GM21367 (cell line): ENCODE data around the gene KAT8.
A peak's percentile ranks its signal among the peaks of the same experiment; 100 is the strongest.

ENCODE experiments used
- ATAC-seq: cut with Tn5 transposase; IDR thresholded peaks from one replicate; pipeline ENCODE4 v1.9.1; 2021; ENCODE audit not compliant: unreplicated experiment

Gene KAT8

GRCh38 chr16:31106509-31107464 is 10.7 kb upstream of the KAT8 start:
- ATAC-seq = no peak

GRCh38 chr16:31107465-31107867 is 10.0 kb upstream of the KAT8 start:
- ATAC-seq = peak; percentile 40

- peak; percentile 66 for ATAC-seq
Observed at GRCh38 chr16:31108035-31108793, 9.2 kb upstream of the KAT8 start, which contains the start of gene BCKDK. BCKDK (plus strand) TSS chr16:31108386; CDS start chr16:31109224, 838 bp downstream.

GRCh38 chr16:31108794-31109558 is 8.5 kb upstream of the KAT8 start:
- ATAC-seq = no peak

DNA sequence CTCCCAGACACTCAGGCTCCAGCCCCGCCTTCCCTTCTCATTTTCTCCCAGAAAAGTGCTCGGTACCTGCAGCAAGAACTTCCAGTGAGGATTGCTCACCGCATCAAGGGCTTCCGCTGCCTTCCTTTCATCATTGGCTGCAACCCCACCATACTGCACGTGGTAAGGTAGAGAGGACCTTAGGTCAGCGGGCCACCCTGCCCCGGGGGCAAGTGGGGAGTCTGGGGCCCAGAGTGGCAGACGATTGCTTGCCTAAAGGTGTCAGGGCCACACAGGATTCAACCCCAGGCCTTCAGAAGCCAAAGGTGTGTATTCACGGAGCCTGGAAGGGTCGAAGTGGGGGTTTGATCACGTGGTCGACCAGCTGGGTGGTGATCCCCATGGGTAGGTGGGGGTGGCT is 7.8 kb upstream of the KAT8 start:
- no peak for ATAC-seq

DNA sequence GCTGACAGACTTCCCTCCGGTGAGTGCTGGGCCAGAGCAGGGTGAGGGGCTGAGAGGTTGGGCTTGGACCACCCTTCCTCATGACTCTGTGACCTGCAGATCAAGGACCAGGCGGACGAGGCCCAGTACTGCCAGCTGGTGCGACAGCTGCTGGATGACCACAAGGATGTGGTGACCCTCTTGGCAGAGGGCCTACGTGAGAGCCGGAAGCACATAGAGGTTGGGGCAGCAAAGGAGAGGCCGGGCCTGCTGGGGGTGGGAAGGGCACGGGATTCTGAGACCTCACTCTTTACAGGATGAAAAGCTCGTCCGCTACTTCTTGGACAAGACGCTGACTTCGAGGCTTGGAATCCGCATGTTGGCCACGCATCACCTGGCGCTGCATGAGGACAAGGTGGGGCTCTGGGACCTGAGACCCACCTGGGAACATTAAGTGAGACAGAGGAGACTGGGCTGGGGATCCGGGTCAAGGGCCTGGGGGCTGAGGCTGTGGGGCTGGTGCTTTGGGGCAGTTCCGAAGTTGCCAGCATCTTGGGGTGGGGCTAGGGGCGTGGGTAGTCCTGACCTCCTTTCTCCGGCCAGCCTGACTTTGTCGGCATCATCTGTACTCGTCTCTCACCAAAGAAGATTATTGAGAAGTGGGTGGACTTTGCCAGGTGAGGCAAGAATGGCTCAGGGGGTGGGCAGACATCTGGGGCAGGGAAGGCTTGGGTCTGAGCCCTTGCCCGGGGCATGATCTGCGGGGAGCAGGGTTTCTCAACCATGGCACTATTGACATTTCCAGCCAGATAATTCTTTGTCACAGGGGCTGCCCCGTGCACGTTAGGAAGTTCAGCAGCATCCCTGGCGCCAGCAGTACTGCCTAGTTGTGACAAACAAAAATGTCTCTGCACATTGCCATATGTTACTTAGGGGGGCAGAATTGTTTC is 7.1 kb upstream of the KAT8 start:
- no peak for ATAC-seq

GRCh38 chr16:31111881-31112466 is 5.5 kb upstream of the KAT8 start:
- no peak for ATAC-seq

GRCh38 chr16:31112711-31113110 is 4.8 kb upstream of the KAT8 start:
- no peak for ATAC-seq

GRCh38 chr16:31113121-31114120 is 4.0 kb upstream of the KAT8 start:
- ATAC-seq = no peak

- ATAC-seq = no peak
Observed at GRCh38 chr16:31114468-31114867, 3.0 kb upstream of the KAT8 start.

DNA sequence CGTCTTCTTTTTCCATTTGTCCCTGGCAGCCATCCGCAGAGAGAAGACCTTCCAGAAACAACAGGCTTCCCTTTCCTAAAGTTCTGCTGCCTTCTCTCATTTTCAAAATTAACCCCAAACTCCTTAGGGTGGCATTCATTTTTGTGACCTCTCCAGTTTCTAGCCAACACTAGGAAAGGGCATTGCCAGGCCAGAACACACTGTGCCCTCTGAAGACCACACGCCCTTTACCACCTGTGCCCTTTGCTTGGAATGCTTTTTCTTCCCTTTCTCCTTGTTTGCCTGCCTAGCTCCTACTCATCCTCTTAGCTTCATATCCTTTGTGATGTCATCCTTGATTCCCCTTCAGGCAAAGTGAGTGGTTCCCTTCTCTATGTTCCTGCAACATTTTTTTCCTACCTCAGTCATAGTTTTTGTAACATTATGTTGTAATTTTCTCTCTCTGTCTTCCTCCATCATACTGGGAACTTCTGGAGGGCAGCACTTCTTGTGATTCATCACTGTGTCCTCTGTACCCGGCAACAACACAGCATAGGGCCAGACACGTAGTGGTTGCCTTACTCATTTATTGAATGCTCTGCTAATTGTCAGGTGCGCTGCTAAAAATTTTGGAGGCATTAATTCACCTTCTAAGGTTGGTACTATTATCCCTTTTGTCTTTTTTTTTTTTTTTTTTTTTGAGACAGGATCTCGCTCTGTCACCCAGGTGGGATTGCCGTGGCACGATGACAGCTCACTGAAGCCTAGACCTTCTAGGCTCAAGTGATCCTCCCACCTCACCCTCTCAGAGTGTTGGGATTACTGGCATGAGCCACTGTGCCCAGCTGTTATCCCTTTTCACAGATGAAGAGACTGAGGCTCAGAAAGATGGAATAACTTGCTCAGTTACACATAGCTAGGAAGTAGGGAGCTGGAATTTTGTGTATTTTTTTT is 1.0 kb downstream of the KAT8 start:
- no peak for ATAC-seq

- ATAC-seq = no peak
Observed at GRCh38 chr16:31120129-31120528, 2.7 kb downstream of the KAT8 start.

DNA sequence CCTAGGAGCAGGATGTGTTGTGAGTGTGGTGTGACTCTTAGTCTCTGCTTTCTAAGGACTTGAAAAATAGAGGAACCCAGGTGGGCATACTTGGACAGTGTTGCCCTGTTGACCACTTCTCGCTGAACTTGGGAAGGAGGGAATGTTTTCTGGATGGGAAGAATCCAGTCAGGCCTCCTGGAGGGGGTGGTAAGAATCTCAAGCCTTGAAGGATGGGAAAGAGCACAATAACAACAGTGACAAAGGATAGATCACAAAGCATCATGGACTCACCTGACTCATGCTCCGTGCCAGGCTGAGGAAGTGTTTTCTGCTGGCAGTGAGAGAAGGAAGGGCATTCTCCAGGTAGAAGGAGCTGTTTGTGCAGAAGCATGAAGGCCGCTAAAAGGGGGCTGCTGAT is 8.4 kb downstream of the KAT8 start:
- no peak for ATAC-seq

DNA sequence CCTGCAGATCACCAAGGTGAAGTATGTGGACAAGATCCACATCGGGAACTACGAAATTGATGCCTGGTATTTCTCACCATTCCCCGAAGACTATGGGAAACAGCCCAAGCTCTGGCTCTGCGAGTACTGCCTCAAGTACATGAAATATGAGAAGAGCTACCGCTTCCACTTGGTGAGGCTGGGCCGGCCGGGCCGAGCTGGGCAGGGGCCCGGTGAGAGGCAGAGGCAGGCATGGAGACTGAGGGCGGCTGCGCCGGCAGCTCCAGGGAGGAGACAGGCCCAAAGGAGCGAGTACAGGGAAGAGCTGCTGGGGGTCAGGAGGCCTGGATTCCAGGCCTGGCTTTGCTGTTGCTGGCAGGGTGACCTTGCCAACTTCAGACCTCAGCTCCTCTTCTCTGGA is 9.7 kb downstream of the KAT8 start:
- ATAC-seq = no peak

- no peak for ATAC-seq
Observed at GRCh38 chr16:31128711-31129567, 11.5 kb downstream of the KAT8 start.

DNA sequence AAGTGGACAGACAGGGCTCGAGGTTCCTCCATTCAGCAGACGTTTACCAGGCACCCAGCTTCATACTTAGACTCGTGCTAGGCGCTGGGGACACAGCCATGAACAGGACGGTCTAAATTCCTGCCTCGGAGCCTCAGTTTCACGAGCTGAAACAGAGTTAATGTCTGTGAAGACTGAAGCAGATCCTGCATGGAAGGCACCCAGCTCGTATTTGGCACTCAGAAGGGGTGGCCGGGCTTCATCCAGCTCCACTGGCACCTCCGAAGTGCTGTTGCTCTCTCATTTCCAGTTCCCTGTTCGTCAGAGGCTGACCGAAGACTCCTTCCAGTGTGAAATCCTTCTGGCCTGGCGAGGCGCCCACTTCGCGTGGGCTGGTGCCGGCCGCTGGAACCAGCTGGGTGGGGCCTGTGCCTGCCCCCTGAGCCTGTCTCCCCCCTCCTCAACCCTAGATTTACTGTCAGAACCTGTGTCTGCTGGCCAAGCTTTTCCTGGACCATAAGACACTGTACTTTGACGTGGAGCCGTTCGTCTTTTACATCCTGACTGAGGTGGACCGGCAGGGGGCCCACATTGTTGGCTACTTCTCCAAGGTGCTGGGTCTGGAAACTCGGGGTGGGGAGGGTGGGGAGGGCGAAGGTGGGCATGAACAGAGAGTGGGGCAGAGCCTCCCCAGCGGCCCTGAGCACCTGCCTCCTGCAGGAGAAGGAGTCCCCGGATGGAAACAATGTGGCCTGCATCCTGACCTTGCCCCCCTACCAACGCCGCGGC is 12.3 kb downstream of the KAT8 start:
- no peak for ATAC-seq
